ENCODE data around the gene CPAMD8.
A peak's percentile ranks its signal among the peaks of the same experiment; 100 is the strongest.

Gene CPAMD8

GRCh38 chr19:17026706-17027534 lies at the start of gene CPAMD8:
TSS of gene CPAMD8 (minus strand) at chr19:17026810. CDS start at chr19:17026642, 168 bp downstream.
- DNase-seq (ENCODE audit: low spot score): no peak

DNA sequence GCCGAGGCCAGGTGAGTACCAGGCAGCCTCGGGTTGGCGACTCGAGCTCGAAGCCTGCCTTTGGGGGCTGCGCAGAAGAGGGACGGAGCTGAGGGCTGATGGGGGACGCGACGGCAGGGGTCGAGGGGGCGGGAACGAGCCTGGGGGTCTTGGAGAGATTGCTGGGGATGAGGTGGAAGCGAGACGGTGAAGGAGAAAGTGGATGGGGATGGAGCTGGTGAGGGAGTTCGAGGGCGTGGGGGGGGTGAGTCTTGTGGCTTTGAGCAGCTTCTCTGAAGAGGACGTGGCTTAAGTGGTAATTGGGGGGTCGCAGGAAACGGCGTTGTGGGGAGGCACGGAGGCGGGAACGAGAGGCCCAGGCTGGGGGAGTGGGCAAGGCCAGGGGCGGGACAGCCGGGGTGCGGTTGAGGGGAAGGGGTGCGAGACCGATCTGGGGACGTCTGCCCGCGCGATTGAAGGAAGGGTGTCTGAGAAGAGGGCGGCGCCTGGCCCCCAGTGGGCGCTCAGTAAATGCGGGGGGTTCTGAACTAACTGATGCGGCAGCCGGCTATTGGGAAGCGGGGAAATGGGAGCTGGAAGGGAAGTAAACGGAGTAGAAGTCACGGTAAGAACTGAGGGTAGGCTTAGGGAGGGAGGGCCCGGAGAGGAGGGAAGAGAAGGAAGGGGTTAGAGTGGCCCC lies 49.4 kb upstream of the CPAMD8 start:
- DNase-seq (ENCODE audit: low spot score): peak; percentile 63

DNA sequence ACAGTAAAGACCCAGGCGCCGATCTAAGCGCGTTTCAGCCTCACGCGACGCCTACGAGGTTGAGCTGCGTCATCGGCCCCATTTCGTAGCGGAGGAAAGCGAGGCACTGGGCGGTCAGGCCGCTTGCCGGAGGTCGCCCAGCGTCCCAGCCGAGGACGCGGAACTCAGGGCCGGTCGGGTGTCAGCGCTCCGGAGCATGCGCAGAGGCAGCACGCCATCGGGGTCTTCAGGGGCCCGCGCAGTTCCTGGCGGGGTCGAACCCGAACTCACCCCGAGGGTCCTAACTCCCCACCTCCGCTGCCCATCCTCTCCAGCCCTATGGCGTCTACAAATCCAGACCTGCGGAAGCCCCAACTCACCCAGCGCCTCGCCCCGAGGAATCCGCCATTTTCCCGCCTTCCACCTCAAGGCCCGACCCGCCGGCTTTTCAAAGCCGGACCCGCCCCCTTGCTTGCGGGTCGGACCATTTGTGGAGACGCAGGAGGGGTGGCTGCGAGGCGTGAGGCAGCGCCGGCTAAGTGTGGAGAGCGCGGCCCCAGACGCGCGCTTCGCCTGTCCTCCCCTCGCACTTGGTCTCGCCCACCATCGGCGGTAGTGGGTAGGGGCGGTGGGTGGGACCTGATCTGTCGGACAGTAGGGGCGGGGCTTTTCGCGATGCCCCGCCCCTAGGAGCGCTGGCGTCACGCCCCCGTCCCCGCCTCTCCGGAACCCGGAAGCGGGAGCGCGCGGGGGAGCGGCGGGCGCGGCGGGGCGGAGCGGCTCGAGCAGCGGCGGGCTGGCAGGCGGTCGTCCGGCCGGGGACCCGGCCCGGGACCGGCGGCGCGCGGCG lies 48.6 kb upstream of the CPAMD8 start, which contains the start of the genes HAUS8 and MYO9B:
Gene HAUS8, minus strand, starts transcription at position 418 of the 829 bp plus-strand sequence. Its CDS starts 30 bp downstream, at position 388.
Gene MYO9B, plus strand, starts transcription at position 743 of the 829 bp plus-strand sequence. CDS start 25,941 bp downstream, outside the sequence.
- peak; percentile 99 for DNase-seq (ENCODE audit: low spot score)

GRCh38 chr19:17074634-17075034 lies 48.0 kb upstream of the CPAMD8 start:
- DNase-seq (ENCODE audit: low spot score): peak; percentile 75

DNA sequence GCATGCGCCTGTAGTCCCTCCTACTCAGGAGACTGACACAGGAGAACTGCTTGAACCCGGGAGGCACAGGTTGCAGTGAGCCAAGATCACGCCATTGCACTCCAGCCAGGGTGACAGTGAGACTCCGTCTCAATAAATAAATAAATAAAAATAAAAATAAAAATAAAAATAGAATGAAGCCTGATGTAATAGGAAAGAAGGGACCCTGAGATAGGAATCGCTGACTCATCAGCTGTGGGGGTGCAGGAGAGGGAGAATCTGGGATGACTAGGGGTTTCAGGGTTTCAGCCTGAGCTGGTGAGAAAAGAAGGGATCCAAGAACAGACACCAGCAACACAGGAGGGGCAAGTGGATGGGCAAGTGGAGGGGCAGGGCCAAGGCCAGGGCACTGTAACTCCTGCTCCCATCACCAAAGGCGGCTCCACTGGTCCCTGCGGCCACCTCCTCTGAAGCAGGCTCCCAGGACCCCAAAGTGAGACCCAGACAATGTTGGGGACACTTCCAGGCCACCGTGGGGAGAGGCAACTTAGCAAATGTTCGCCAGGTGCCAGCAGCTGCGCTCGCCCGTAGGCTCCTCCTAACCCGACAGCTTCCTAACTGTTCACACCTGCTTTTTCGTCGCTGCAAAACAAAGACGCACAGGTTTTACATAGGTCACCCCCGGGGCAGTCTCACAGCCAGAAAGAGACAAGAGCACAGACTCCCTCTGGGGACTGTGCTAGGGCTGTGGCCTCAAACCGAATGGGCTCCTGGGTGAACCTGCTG lies 47.4 kb upstream of the CPAMD8 start:
- peak; percentile 84 for DNase-seq (ENCODE audit: low spot score)

DNA sequence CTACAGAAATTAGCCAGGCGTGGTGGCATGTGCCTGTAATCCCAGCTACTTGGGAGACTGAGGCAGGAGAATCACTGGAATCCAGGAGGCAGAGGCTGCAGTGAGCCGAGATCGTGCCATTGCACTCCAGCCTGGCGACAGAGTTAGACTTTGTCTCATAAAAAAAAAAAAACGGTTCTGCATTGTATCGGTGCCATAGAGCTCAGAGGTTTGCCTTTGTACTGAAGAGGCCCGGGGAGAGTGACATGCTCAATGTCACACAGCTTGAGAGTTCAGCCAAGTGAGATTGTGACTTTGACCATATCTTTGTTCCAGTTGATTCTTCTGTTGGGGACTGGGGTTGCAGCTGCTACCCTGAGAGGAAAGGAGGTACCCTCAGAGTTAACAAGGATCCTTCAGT lies 44.3 kb upstream of the CPAMD8 start:
- no peak for DNase-seq (ENCODE audit: low spot score)

DNA sequence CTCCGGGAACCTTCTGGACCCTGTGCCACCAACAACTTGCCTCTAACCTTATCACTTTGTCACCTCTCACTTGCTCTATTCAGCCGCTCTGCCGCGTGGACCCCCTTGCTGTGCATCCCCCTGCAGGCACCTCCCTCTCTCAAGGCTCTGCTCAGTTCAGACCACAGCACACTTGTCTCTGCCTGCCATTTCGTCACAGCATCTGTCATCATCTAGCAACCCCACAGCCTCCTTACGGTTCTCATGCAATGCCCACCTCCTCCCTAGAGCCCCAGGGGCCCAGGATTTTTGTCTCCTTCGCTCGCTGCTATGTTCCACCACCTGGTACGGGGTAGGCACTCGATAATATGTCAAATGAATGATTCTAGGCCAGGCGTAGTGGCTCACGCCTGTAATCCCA lies 43.8 kb upstream of the CPAMD8 start:
- DNase-seq (ENCODE audit: low spot score): no peak

DNA sequence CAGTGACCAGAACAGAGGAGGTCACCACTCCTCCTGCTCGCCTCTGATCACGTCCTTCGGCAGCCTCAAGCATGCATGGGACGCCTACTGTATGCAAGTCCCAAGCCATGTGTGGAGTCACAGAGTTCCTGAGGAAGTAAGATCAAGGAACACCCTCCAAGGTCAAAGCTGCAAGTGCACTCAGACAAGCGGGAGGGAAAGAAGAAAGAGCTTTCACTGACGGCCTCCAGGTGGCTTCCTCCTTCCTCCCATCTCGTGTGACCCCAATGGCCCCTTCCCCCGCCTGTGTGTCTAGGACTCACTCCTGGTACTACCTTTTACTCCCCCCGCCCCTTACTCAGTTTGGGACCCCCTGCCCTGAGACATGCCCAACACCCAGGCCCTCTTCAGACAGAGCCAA lies 42.6 kb upstream of the CPAMD8 start:
- peak; percentile 29 for DNase-seq (ENCODE audit: low spot score)

DNA sequence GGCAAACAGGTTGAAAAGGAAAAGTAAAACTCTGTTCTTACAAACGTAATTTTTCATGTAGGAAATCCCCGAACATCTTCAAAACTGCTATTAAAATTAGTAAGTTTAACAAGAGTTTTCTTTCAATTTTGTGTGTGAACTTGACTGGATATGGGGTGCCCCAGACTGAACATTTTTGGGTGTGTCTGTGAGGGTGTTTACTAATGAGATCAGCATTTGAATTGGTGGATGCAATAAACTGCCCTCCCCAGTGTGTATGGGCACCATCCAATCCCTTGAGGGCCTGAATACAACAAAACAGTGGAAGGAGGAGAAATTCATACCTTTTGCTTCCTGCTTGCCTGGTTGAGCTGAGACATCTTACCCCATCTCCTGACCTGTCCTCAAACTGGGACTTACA lies 36.8 kb upstream of the CPAMD8 start:
- DNase-seq (ENCODE audit: low spot score): no peak

GRCh38 chr19:17061691-17062090 lies 35.1 kb upstream of the CPAMD8 start:
- no peak for DNase-seq (ENCODE audit: low spot score)

DNA sequence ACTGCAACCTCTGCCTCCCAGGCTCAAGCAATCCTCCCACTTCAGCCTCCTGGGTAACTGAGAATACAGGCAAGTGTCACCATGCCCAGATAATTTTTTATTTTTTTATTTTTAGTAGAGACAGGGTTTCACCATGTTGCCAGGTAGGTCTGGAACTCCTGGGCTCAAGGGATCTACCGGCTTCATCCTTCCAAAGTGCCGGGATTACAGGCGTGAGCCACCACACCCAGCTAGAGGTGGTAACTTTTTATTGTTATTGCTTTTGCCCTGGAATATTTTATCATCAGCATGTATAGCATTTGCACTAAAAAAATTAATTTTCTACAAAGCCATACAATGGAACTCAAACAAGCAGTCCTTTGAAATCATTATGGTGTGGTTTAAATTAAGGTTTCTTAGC lies 34.6 kb upstream of the CPAMD8 start:
- DNase-seq (ENCODE audit: low spot score): no peak

GRCh38 chr19:17060802-17061201 lies 34.2 kb upstream of the CPAMD8 start:
- no peak for DNase-seq (ENCODE audit: low spot score)

DNA sequence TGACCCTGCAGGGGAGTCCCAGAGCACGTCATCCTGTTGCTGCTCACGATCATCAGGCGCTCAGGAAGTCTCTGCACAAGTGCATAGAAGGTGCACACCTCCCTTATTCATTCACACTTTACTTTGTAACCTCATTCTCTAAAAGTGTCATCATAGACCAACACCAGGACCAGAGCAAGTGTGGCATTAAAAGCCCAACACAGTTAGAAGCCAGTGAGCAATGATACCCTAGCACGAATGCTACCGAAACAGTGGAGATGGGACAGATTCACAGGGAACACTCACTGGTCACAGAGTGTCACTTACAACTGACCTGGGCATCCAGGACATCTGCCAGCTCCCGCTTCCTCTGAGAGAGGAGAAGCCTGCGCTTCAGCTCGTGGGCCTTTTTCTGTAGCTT lies 31.6 kb upstream of the CPAMD8 start:
- no peak for DNase-seq (ENCODE audit: low spot score)

DNA sequence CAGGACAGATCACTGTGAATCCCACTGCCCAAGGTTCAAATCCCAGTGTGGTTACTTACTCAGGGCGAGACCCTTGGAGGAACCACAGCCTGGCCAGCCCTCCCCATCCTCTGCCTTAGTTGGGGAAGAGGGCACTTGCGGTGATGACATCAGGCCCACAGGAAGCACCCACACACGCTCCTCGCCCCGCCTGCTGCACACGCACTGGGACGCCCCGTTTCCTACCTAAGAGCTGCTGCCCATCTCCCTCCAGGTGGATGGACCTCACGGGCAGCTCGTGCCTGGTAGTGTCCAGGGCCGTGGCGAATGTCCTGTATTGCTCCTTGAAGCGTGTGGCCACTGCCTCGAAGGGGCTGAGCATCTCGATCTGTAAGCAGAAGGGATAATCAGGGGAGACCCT lies 29.0 kb upstream of the CPAMD8 start:
- DNase-seq (ENCODE audit: low spot score): no peak

DNA sequence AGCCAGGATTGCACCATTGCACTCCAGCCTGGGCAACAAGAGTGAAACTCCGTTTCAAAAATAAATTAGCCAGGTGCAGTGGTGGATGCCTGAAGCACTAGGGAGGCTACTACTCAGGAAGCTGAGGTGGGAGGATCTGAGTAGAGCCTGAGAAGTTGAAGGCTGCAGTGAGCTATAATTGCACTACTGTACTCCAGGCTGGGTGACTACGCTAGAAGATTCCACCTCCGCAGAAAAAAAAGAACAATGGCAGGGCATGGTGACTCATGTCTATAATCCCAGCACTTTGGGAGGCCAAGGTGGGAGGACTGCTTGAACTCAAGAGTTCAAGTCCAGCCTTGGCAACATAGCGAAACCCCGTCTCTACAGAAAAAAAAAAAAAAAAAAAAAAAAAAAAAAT lies 28.1 kb upstream of the CPAMD8 start:
- no peak for DNase-seq (ENCODE audit: low spot score)

DNA sequence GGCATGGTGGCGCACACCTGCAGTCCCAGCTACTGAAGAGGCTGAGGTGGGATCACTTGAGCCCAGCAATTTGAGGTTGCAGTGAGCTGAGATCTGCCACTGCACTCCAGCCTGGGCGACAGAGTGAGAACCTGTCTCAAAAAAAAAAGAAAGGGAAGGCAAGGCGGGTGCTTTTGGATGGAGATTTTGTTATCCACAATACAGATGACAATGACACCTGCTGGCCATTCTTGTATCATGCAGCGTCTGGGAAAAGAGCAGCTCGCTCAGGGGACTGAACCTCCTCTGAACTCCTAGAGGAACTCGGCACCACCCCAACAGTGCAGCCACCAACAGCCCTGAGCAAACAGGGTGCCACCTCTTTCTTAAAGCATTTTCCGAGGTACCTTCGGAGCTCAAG lies 25.8 kb upstream of the CPAMD8 start:
- peak; percentile 63 for DNase-seq (ENCODE audit: low spot score)

- DNase-seq (ENCODE audit: low spot score): no peak
These were observed 23.2 kb upstream of the CPAMD8 start for GRCh38 chr19:17049711-17050280.

DNA sequence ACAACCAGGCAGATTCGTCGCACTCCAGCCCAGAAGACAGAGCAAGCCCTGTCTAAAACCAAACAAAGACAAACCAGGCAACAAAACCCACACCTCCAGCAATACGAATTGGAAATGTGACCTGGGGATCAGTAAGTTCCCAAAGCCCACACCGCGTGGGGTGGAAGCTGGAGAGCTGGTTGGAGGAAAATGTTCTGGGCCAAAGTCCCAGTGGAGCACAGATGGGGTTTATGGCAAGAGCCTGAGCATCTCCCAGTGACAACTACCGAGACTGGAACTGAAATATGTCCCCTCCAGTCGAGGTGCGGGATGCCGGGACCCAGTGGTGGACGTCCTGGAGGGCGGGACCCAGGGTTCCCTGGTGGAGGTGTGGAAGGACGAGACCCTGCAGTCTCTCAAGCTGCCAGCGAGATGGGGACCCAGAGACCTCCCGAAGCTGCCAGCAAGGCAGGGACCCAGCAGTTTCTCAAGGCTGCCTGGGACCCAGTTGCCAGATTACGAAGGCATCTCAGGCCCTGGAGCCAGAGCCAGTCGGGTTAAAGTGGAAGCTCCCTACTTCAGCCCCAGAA lies 22.4 kb upstream of the CPAMD8 start:
- DNase-seq (ENCODE audit: low spot score): no peak

DNA sequence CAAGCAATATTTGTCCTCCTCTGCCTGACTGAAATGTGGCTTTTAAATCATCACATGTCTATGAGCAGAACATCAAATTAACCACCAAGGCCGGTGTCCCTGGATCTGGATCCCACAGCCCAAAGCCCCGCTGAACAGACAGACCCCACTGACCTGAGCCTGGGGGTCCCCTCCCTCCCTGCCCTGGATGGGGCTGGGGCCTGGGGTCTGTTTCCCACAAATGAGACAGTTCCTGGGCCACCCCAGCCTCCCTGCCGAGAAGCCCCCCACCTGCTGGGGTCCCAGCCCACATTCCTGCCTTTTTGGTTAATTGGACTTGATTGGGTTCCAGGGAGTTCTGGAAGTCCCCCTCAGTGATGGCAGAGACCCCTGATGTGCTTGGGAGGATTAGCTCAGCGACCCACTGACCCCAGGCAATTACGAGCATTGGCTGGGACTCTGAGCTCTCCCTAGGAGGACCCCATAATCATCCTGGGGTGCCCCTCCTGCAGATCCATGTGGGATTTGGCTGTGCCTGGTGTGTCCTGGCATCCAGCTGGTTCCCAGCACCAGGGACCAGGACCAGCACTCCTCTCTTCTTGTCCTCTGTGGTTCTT lies 19.4 kb upstream of the CPAMD8 start:
- no peak for DNase-seq (ENCODE audit: low spot score)

DNA sequence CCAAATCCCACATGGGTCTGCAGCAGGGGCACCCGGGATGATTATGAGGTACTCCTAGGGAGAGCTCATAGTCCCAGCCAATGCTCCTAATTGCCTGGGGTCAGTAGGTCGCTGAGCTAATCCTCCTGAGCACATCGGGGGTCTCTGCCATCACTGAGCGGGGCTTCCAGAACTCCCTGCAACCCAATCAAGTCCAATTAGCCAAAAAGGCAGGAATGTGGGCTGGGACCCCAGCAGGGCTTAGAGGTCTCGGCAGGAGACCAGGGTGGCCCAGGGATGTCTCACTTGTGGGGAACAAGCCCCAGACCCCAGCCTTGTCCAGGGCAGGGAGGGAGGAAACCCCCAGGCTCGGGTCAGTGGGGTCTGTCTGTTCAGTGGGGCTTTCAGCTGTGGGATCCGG lies 17.1 kb upstream of the CPAMD8 start:
- DNase-seq (ENCODE audit: low spot score): no peak

DNA sequence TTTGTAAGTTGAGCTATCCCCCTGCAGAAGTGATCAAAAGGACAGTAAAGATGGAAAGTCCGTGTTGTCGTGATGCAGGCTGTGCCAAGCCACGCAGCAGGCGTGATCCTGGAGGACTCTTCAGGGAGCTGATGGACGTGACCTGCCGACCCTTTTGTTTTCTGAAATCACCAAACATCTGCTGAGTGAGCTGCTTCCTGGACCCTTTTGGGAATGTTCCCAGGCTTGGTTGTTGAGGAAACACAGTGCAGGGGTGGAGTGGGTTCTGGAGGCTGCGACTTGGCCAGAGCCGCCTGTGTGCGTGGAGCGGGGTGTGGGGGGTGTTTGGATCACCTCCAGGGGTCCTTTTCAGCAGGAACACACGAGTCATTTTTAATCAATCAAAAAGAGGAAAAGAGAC lies 15.4 kb upstream of the CPAMD8 start:
- no peak for DNase-seq (ENCODE audit: low spot score)
